ENCODE data around the gene GCAT. TPM values are rescaled to one million over a fixed set of nuclear protein-coding genes. Genes with fewer than 3 reads are reported as not detected.

The GCAT gene
- total RNA-seq, 2 experiments from 2014 or later = 1.4 to 1.8 TPM

- H3K9me3 Mint-ChIP-seq = no peaks in the 10 kb centered on the region
- ChIA-PET POLR2A (interaction anchor here (0.9 to 1.8 kb wide), 6 partner anchors 10 to 210 kb away, joined by 3 to 7 read pairs (median 4); partner anchors contain the start of genes ANKRD54, GCAT and GGA1), CTCF (interaction anchor here (0.6 to 4.1 kb wide), 8 partner anchors 10 to 146 kb away, joined by 4 to 46 read pairs (median 6); partner anchors contain the start of genes C22orf23, GCAT and POLR2F)
- intact Hi-C loops (cut with DNase I, micrococcal nuclease) = loop anchor here in 1 of 2 experiments (1.0 kb wide), 1 partner anchor 45 kb away; no protein-coding TSS in a partner anchor
- Histone ChIP-seq H3K4me1 (ENCODE audit: insufficient read depth, low read length) (peaks cover 21% of the 10 kb centered on the region), H3K4me3 (ENCODE audit: low read length) (peak overlapping the region; percentile 36), H3K27me3 (ENCODE audit: control insufficient read depth in 1 of 2, insufficient read depth in 2 of 2, low read length in 2 of 2) (peaks cover 9 to 19% of the 10 kb centered on the region in 2 experiments), H3K36me3 (ENCODE audit: insufficient read depth, low read length) (no peaks in the 10 kb centered on the region), H3K9me3 (ENCODE audit: control insufficient read depth in 1 of 2, insufficient read depth in 1 of 2, low read length in 2 of 2) (no peaks in the 10 kb centered on the region), H3K27ac (ENCODE audit: low read depth in 1 of 2, low read length in 2 of 2) (no peak overlapping the region)
- no peaks in the 10 kb centered on the region for H3K36me3 Mint-ChIP-seq (ENCODE audit: low read depth)
- H3K27ac Mint-ChIP-seq = no peak overlapping the region
- no peak for TF ChIP-seq CTCF (IDR thresholded peaks at IDR 0.05)
- H3K4me1 Mint-ChIP-seq (ENCODE audit: low read depth) = peaks cover 3% of the 10 kb centered on the region
- DNase-seq (peak; percentile 36 to 82 (median 59)), ATAC-seq (ENCODE audit: poor library complexity) (peak; percentile 78)
- peaks cover 39% of the 10 kb centered on the region for H3K27me3 Mint-ChIP-seq
- peak overlapping the region; percentile 25 for H3K4me3 Mint-ChIP-seq
These were observed 10.8 kb downstream of the GCAT start for GRCh38 chr22:37818409-37819104.

- no peak overlapping the region for H3K27ac ChIP-seq (ENCODE audit: low read depth in 1 of 2, low read length in 2 of 2)
- H3K4me1 Mint-ChIP-seq (ENCODE audit: low read depth) = peaks cover 3% of the 10 kb centered on the region
- H3K27me3 Mint-ChIP-seq = peaks cover 40% of the 10 kb centered on the region
- H3K4me1 ChIP-seq (ENCODE audit: insufficient read depth, low read length) = peaks cover 21% of the 10 kb centered on the region
- H3K4me3 Mint-ChIP-seq = peak overlapping the region; percentile 59
- H3K27ac Mint-ChIP-seq = no peak overlapping the region
- ATAC-seq (ENCODE audit: poor library complexity) (no peak), DNase-seq (no peak)
- H3K36me3 ChIP-seq (ENCODE audit: insufficient read depth, low read length) = no peaks in the 10 kb centered on the region
- H3K36me3 Mint-ChIP-seq (ENCODE audit: low read depth) = no peaks in the 10 kb centered on the region
- H3K9me3 ChIP-seq (ENCODE audit: control insufficient read depth in 1 of 2, insufficient read depth in 1 of 2, low read length in 2 of 2) = no peaks in the 10 kb centered on the region
- intact Hi-C loops (cut with DNase I, micrococcal nuclease) = no loop called here
- peak overlapping the region; percentile 36 for H3K4me3 ChIP-seq (ENCODE audit: low read length)
- POLR2A ChIA-PET = interaction anchor here (0.9 to 1.7 kb wide), 4 partner anchors 11 to 44 kb away, joined by 3 to 7 read pairs (median 4); partner anchors contain the start of genes ANKRD54 and GCAT
- CTCF ChIA-PET = interaction anchor here (0.6 to 4.1 kb wide), 5 partner anchors 11 to 74 kb away, joined by 4 to 46 read pairs (median 4); partner anchors contain the start of gene GCAT
- peaks cover 9 to 19% of the 10 kb centered on the region in 2 experiments for H3K27me3 ChIP-seq (ENCODE audit: control insufficient read depth in 1 of 2, insufficient read depth in 2 of 2, low read length in 2 of 2)
- TF ChIP-seq CTCF (IDR thresholded peaks at IDR 0.05) = no peak
- no peaks in the 10 kb centered on the region for H3K9me3 Mint-ChIP-seq
These were observed 11.3 kb downstream of the GCAT start for GRCh38 chr22:37819105-37819433.

- ChIA-PET POLR2A (no interaction called here), CTCF (interaction anchor here (4.1 kb wide), 1 partner anchor 42 kb away, joined by 46 read pairs; no protein-coding TSS in a partner anchor)
- no peak for TF ChIP-seq CTCF (IDR thresholded peaks at IDR 0.05)
- H3K4me3 Mint-ChIP-seq = no peak overlapping the region
- H3K4me1 Mint-ChIP-seq (ENCODE audit: low read depth) = peaks cover 3% of the 10 kb centered on the region
- no peak overlapping the region for H3K27ac Mint-ChIP-seq
- intact Hi-C loops (cut with DNase I, micrococcal nuclease) = no loop called here
- ATAC-seq (ENCODE audit: poor library complexity) = no peak
- H3K27me3 Mint-ChIP-seq = peaks cover 43% of the 10 kb centered on the region
- Histone ChIP-seq H3K36me3 (ENCODE audit: insufficient read depth, low read length) (no peaks in the 10 kb centered on the region), H3K9me3 (ENCODE audit: control insufficient read depth in 1 of 2, insufficient read depth in 1 of 2, low read length in 2 of 2) (no peaks in the 10 kb centered on the region), H3K27ac (ENCODE audit: low read depth in 1 of 2, low read length in 2 of 2) (no peak overlapping the region), H3K27me3 (ENCODE audit: control insufficient read depth in 1 of 2, insufficient read depth in 2 of 2, low read length in 2 of 2) (peaks cover 9 to 12% of the 10 kb centered on the region in 2 experiments), H3K4me3 (ENCODE audit: low read length) (no peak overlapping the region), H3K4me1 (ENCODE audit: insufficient read depth, low read length) (peaks cover 24% of the 10 kb centered on the region)
- H3K9me3 Mint-ChIP-seq = no peaks in the 10 kb centered on the region
- no peaks in the 10 kb centered on the region for H3K36me3 Mint-ChIP-seq (ENCODE audit: low read depth)
- DNase-seq = no peak
These were observed 12.6 kb downstream of the GCAT start for GRCh38 chr22:37820350-37820749.
